Mammary epithelial cell (primary cell): Measurements from ENCODE around the gene MTG1.

ENCODE experiments used
- CTCF ChIP-seq, 2 donors: IDR thresholded peaks in 1 of 2; conservative IDR thresholded peaks in 1 of 2; 2 replicates each; pipeline ENCODE4 v1.5.1; 2011 to 2012; ENCODE audit warnings: inconsistent platforms in 2 of 2, low read length in 2 of 2, mild to moderate bottlenecking in 2 of 2, control low read depth in 1 of 2, low read depth in 1 of 2; ENCODE audit not compliant: insufficient read depth in 1 of 2; ENCODE audit errors: extremely low read depth in 1 of 2
- EZH2 ChIP-seq: IDR thresholded peaks from 2 replicates; pipeline ENCODE4 v1.6.1; 2012; ENCODE audit warnings: low read length, inconsistent platforms, borderline replicate concordance

GRCh38 chr10:133445751-133446708, 52.1 kb downstream of the MTG1 start:
- TF ChIP-seq CTCF (conservative IDR thresholded peaks at IDR 0.05 in 1 of 2, IDR thresholded peaks at IDR 0.05 in 1 of 2; ENCODE audit: extremely low read depth in 1 of 2, insufficient read depth in 1 of 2, low read depth in 1 of 2, low read length in 2 of 2) (no peak), EZH2 (no peak)
